Lung (tissue), 12 donors: ENCODE results near the gene ZFYVE26. TPM values are rescaled to one million over a fixed set of nuclear protein-coding genes. Genes with fewer than 3 reads are reported as not detected.

ENCODE experiments used
- ATAC-seq: fragments of 200-7000 bp; cut with Tn5 transposase; one replicate; pipeline ENCODE4 v1.9.1; 2020; ENCODE audit warnings: moderate number of reproducible peaks; ENCODE audit not compliant: insufficient read depth, low FRiP score
- DNase-seq, 3 donors: peaks; one replicate each; pipeline ENCODE4 v3.0.0-alpha.2; 2013 to 2017
- H3K27ac ChIP-seq, 2 donors: one replicate each; pipeline ENCODE4 v1.5.1; 2013; ENCODE audit warnings: mild to moderate bottlenecking in 2 of 2, moderate library complexity in 2 of 2, control low read depth in 1 of 2, inconsistent platforms in 1 of 2, low read depth in 1 of 2, low read length in 1 of 2
- H3K27me3 ChIP-seq, 3 donors: one replicate each; pipeline ENCODE4 v1.5.1; 2013; ENCODE audit warnings: low read length in 2 of 3; ENCODE audit not compliant: control insufficient read depth in 3 of 3, insufficient read depth in 3 of 3
- H3K36me3 ChIP-seq, 4 donors: one replicate each; pipeline ENCODE4 v1.5.1; 2013; ENCODE audit warnings: low read length in 4 of 4, mild to moderate bottlenecking in 1 of 4, moderate library complexity in 1 of 4; ENCODE audit not compliant: control insufficient read depth in 4 of 4, insufficient read depth in 4 of 4
- H3K4me1 ChIP-seq, 5 donors: one replicate each; pipeline ENCODE4 v1.5.1; 2013; ENCODE audit warnings: low read length in 5 of 5, mild to moderate bottlenecking in 2 of 5, moderate library complexity in 1 of 5; ENCODE audit not compliant: control insufficient read depth in 5 of 5, insufficient read depth in 5 of 5
- H3K4me3 ChIP-seq: one replicate; pipeline ENCODE4 v1.5.1; 2013; ENCODE audit warnings: mild to moderate bottlenecking, control low read depth, moderate library complexity
- H3K9ac ChIP-seq, 2 donors: one replicate each; pipeline ENCODE4 v1.5.1; 2013; ENCODE audit warnings: low read length in 2 of 2, control low read depth in 1 of 2; ENCODE audit not compliant: insufficient read depth in 1 of 2
- H3K9me3 ChIP-seq, 4 donors: one replicate each; pipeline ENCODE4 v1.5.1; 2013; ENCODE audit warnings: low read length in 3 of 4, mild to moderate bottlenecking in 1 of 4, moderate library complexity in 1 of 4; ENCODE audit not compliant: control insufficient read depth in 4 of 4, insufficient read depth in 3 of 4
- WGBS, 2 donors: extraction: QIAGEN DNeasy Blood & Tissue Kit; methylation state at CpG; one replicate each; pipeline ENCODE4 v1.1.7; 2013; 5-methylcytosine and 5-hydroxymethylcytosine counted together
- polyA plus RNA-seq, 2 donors: library from polyadenylated mRNA; stranded (reverse); fragments of 200-250 nt; gene quantifications; one replicate each; pipeline ENCODE4 v1.2.1, GENCODE V29; 2013
- total RNA-seq, 2 donors: library from RNA; depleted of rRNA in 1 of 2; stranded (reverse); fragments of >200 nt in 1 of 2; gene quantifications; one replicate each; pipeline ENCODE4 v1.2.1, GENCODE V29; 2014 to 2021
- TF ChIP-seq, protein P1 (sequence below): IDR thresholded peaks from 2 replicates; pipeline ENCODE4 v1.5.1; 2012; ENCODE audit warnings: mild to moderate bottlenecking; ENCODE audit errors: control extremely low read depth, extremely low read depth
- donor health status: control.
- donor health status: control.
- donor health status: Bipolar disorder and iron deficiency.
- donor health status: healthy.
- donor health status: DM: yes; HTN: yes; CAD: no.

Gene ZFYVE26
- total and polyA plus RNA-seq, 4 donors, result 6.8 to 50.6 (median 22.0) TPM

DNA sequence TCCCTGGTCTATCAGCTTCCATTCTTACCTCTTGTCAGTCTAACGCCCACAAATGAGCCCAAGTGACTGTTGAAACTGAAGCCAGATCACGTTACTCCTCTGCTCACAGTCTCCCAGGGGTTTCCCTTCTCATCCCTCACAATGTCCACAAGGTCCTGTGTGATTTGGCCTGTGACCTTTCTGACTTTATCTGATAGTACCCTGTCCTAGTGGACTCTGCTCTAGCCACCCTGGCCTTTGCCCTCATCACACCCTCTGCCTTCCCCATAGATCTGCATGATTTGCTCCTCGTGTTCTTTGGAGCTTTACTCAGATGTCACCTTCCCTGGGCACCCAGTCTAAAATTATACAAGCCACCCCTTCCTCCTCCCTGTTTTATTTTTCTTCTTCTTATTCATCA is 59.2 kb downstream of the ZFYVE26 start:
- peaks cover 26 to 61% (median 42%) of the 10 kb centered on the region in 4 donors for H3K36me3 ChIP-seq

DNA sequence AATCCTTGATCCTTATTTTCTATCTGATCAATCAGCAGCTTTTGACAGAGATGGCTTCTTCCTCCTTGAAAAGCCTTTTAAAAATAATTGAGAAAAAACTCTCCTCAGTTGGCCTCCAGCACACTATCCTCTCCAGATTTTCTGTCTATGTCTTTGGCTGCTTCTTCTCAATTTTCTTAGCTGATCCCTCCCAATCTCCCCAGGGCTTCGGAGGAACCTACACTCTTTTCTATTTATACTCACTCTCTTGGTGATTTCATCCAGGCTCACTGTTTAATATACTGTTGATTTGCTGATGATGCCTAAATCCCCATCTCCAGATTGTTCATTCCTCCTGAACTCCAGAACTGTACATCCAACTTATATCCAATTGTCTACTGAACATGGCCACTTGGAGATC is 59.9 kb downstream of the ZFYVE26 start:
- WGBS, 2 donors, result 93% methylated on average over 1 of the region's 1 CpG
- Histone ChIP-seq H3K36me3 (peaks cover 31 to 62% (median 45%) of the 10 kb centered on the region in 4 donors), H3K9me3 (peaks cover 0 to 2% (median 0%) of the 10 kb centered on the region in 4 donors), H3K27ac (no peak overlapping the region), H3K9ac (no peak overlapping the region), H3K4me1 (no peaks in the 10 kb centered on the region), H3K4me3 (no peak overlapping the region), H3K27me3 (no peaks in the 10 kb centered on the region)
- TF ChIP-seq, protein P1, sequence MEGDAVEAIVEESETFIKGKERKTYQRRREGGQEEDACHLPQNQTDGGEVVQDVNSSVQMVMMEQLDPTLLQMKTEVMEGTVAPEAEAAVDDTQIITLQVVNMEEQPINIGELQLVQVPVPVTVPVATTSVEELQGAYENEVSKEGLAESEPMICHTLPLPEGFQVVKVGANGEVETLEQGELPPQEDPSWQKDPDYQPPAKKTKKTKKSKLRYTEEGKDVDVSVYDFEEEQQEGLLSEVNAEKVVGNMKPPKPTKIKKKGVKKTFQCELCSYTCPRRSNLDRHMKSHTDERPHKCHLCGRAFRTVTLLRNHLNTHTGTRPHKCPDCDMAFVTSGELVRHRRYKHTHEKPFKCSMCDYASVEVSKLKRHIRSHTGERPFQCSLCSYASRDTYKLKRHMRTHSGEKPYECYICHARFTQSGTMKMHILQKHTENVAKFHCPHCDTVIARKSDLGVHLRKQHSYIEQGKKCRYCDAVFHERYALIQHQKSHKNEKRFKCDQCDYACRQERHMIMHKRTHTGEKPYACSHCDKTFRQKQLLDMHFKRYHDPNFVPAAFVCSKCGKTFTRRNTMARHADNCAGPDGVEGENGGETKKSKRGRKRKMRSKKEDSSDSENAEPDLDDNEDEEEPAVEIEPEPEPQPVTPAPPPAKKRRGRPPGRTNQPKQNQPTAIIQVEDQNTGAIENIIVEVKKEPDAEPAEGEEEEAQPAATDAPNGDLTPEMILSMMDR, result no peak
- DNase-seq (no peak), ATAC-seq (no peak)

More for the DNA sequence above, 59.2 kb downstream of the ZFYVE26 start:
- Histone ChIP-seq H3K4me3 (no peak overlapping the region), H3K9me3 (peaks cover 0 to 2% (median 0%) of the 10 kb centered on the region in 4 donors), H3K9ac (no peak overlapping the region), H3K27me3 (no peaks in the 10 kb centered on the region), H3K27ac (no peak overlapping the region), H3K4me1 (no peaks in the 10 kb centered on the region)
- TF ChIP-seq, protein P1, result no peak
- ATAC-seq (no peak), DNase-seq (no peak)
- 86 to 87% methylated on average over 3 of the region's 3 CpGs for WGBS, 2 donors

GRCh38 chr14:67749341-67750084 is 66.9 kb downstream of the ZFYVE26 start:
- no peaks in the 10 kb centered on the region for H3K4me1 ChIP-seq
- ATAC-seq (no peak), DNase-seq (peak in 2 of 3 donors; percentile 36 to 37)
- H3K27ac ChIP-seq, result no peak overlapping the region
- TF ChIP-seq, protein P1, result no peak
- no peaks in the 10 kb centered on the region for H3K27me3 ChIP-seq
- no peak overlapping the region for H3K9ac ChIP-seq
- peaks cover 0 to 2% (median 0%) of the 10 kb centered on the region in 4 donors for H3K9me3 ChIP-seq
- 84 to 95% methylated on average over 6 of the region's 6 CpGs for WGBS, 2 donors
- H3K36me3 ChIP-seq, result peaks cover 26 to 54% (median 40%) of the 10 kb centered on the region in 4 donors
- H3K4me3 ChIP-seq, result no peak overlapping the region

DNA sequence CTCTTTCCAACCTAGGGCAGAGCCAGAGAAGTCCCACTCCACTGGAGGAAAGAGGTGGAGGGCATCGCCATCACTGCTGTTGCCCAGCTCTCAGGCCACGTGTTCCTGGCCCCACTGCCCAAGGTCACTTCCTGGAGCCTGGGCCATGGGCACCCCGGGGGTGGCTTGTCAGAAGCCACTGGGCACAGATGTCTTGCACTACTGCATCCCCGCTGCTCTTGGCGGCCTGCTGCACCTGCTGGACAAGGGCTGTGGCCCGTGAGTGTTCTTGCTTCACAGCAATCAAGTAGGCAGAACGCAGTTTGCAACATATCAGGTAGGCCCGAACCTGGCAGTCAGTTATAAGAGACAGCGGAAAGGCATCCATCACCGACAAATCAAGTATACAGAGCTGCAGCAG is 68.1 kb downstream of the ZFYVE26 start:
- Histone ChIP-seq H3K36me3 (peaks cover 16 to 46% (median 33%) of the 10 kb centered on the region in 4 donors), H3K27me3 (no peaks in the 10 kb centered on the region), H3K27ac (no peak overlapping the region), H3K4me1 (no peaks in the 10 kb centered on the region), H3K4me3 (no peak overlapping the region), H3K9me3 (peaks cover 0 to 2% (median 0%) of the 10 kb centered on the region in 4 donors), H3K9ac (no peak overlapping the region)
- 95 to 97% methylated on average over 10 of the region's 10 CpGs for WGBS, 2 donors
- TF ChIP-seq, protein P1, result no peak
- DNase-seq, result no peak
- ATAC-seq, result no peak
